ENCODE results near the gene AKT1S1.

The AKT1S1 gene

GRCh38 chr19:49872245-49873128 is 4.7 kb downstream of the AKT1S1 start:
- no peak overlapping the region for H3K4me3 ChIP-seq (ENCODE audit: low read length)
- H3K9ac ChIP-seq (ENCODE audit: low read depth, low read length), result no peak overlapping the region
- WGBS, result 93% methylated on average over 27 of the region's 27 CpGs
- H3K4me1 ChIP-seq (ENCODE audit: insufficient read depth, low read length), result peaks cover 11% of the 10 kb centered on the region; the same call in 1 of the 2 replicates
- H3K36me3 ChIP-seq (ENCODE audit: insufficient read depth, low read length), result peaks cover 4% of the 10 kb centered on the region; the same call in 1 of the 2 replicates
- H3K9me3 ChIP-seq (ENCODE audit: insufficient read depth, low read depth, low read length), result no peaks in the 10 kb centered on the region
- H3K27me3 ChIP-seq (ENCODE audit: insufficient read depth, low read length), result no peaks in the 10 kb centered on the region
- H3K27ac ChIP-seq (ENCODE audit: low read depth, low read length), result no peak overlapping the region

GRCh38 chr19:49871349-49871985 is 5.7 kb downstream of the AKT1S1 start:
- WGBS, result 94% methylated on average over 17 of the region's 17 CpGs

GRCh38 chr19:49870309-49870901 is 6.8 kb downstream of the AKT1S1 start:
- no peaks in the 10 kb centered on the region for H3K9me3 ChIP-seq (ENCODE audit: insufficient read depth, low read depth, low read length)
- peak overlapping the region; percentile 64 for H3K9ac ChIP-seq (ENCODE audit: low read depth, low read length)
- H3K27me3 ChIP-seq (ENCODE audit: insufficient read depth, low read length), result no peaks in the 10 kb centered on the region
- 89% methylated on average over 15 of the region's 15 CpGs for WGBS
- peaks cover 4% of the 10 kb centered on the region; the same call in 1 of the 2 replicates for H3K36me3 ChIP-seq (ENCODE audit: insufficient read depth, low read length)
- H3K27ac ChIP-seq (ENCODE audit: low read depth, low read length), result peak overlapping the region; percentile 73; the same call in 1 of the 2 replicates
- peaks cover 8% of the 10 kb centered on the region; the same call in 1 of the 2 replicates for H3K4me1 ChIP-seq (ENCODE audit: insufficient read depth, low read length)
- H3K4me3 ChIP-seq (ENCODE audit: low read length), result peak overlapping the region; percentile 58

More at GRCh38 chr19:49871349-49871985, 5.7 kb downstream of the AKT1S1 start:
- no peak overlapping the region for H3K9ac ChIP-seq (ENCODE audit: low read depth, low read length)
- peaks cover 4% of the 10 kb centered on the region; the same call in 1 of the 2 replicates for H3K36me3 ChIP-seq (ENCODE audit: insufficient read depth, low read length)
- H3K27ac ChIP-seq (ENCODE audit: low read depth, low read length), result no peak overlapping the region
- no peaks in the 10 kb centered on the region for H3K9me3 ChIP-seq (ENCODE audit: insufficient read depth, low read depth, low read length)
- no peaks in the 10 kb centered on the region for H3K27me3 ChIP-seq (ENCODE audit: insufficient read depth, low read length)
- H3K4me1 ChIP-seq (ENCODE audit: insufficient read depth, low read length), result peaks cover 11% of the 10 kb centered on the region; the same call in 1 of the 2 replicates
- no peak overlapping the region for H3K4me3 ChIP-seq (ENCODE audit: low read length)

GRCh38 chr19:49869484-49870308 is 7.5 kb downstream of the AKT1S1 start:
- H3K27ac ChIP-seq (ENCODE audit: low read depth, low read length), result peak overlapping the region; percentile 73

GRCh38 chr19:49869009-49869483 is 8.1 kb downstream of the AKT1S1 start:
- Histone ChIP-seq H3K27ac (ENCODE audit: low read depth, low read length) (peak overlapping the region; percentile 21; the same call in 1 of the 2 replicates), H3K9ac (ENCODE audit: low read depth, low read length) (no peak overlapping the region), H3K27me3 (ENCODE audit: insufficient read depth, low read length) (no peaks in the 10 kb centered on the region), H3K4me1 (ENCODE audit: insufficient read depth, low read length) (peaks cover 6% of the 10 kb centered on the region; the same call in 1 of the 2 replicates), H3K9me3 (ENCODE audit: insufficient read depth, low read depth, low read length) (no peaks in the 10 kb centered on the region), H3K4me3 (ENCODE audit: low read length) (peak overlapping the region; percentile 53), H3K36me3 (ENCODE audit: insufficient read depth, low read length) (peaks cover 15% of the 10 kb centered on the region)
- 11% methylated on average over 15 of the region's 15 CpGs for WGBS

More at GRCh38 chr19:49869484-49870308, 7.5 kb downstream of the AKT1S1 start:
- no peaks in the 10 kb centered on the region for H3K27me3 ChIP-seq (ENCODE audit: insufficient read depth, low read length)
- H3K9me3 ChIP-seq (ENCODE audit: insufficient read depth, low read depth, low read length), result no peaks in the 10 kb centered on the region
- H3K4me1 ChIP-seq (ENCODE audit: insufficient read depth, low read length), result peaks cover 6% of the 10 kb centered on the region; the same call in 1 of the 2 replicates
- H3K36me3 ChIP-seq (ENCODE audit: insufficient read depth, low read length), result peaks cover 8% of the 10 kb centered on the region
- peak overlapping the region; percentile 58 for H3K4me3 ChIP-seq (ENCODE audit: low read length)
- 3% methylated on average over 67 of the region's 67 CpGs for WGBS
- H3K9ac ChIP-seq (ENCODE audit: low read depth, low read length), result peak overlapping the region; percentile 64

GRCh38 chr19:49866933-49867782 is 10.0 kb downstream of the AKT1S1 start, which contains the start of gene PNKP:
Gene PNKP (minus strand): TSS chr19:49867576. CDS start chr19:49867204, 372 bp downstream.
- peak within 1 kb of the TSS; percentile 80 for H3K9ac ChIP-seq (ENCODE audit: low read depth, low read length)
- no peaks in the 10 kb centered on the region for H3K9me3 ChIP-seq (ENCODE audit: insufficient read depth, low read depth, low read length)
- WGBS, result under 1% methylated on average over 65 of the region's 65 CpGs
- H3K36me3 ChIP-seq (ENCODE audit: insufficient read depth, low read length), result peaks cover 29% of the 10 kb centered on the region
- H3K4me1 ChIP-seq (ENCODE audit: insufficient read depth, low read length), result peaks cover 6% of the 10 kb centered on the region; the same call in 1 of the 2 replicates
- H3K4me3 ChIP-seq (ENCODE audit: low read length), result peak within 1 kb of the TSS; percentile 87
- peak within 1 kb of the TSS; percentile 92 for H3K27ac ChIP-seq (ENCODE audit: low read depth, low read length)
- H3K27me3 ChIP-seq (ENCODE audit: insufficient read depth, low read length), result no peaks in the 10 kb centered on the region

GRCh38 chr19:49864890-49865289 is 12.3 kb downstream of the AKT1S1 start:
- Histone ChIP-seq H3K4me1 (ENCODE audit: insufficient read depth, low read length) (0 out of 2 replicates have a peak, but pooled peaks cover 2% of the 10 kb centered on the region), H3K9ac (ENCODE audit: low read depth, low read length) (no peak overlapping the region), H3K27ac (ENCODE audit: low read depth, low read length) (no peak overlapping the region), H3K4me3 (ENCODE audit: low read length) (no peak overlapping the region), H3K9me3 (ENCODE audit: insufficient read depth, low read depth, low read length) (no peaks in the 10 kb centered on the region), H3K27me3 (ENCODE audit: insufficient read depth, low read length) (no peaks in the 10 kb centered on the region), H3K36me3 (ENCODE audit: insufficient read depth, low read length) (peaks cover 46% of the 10 kb centered on the region)
- 95% methylated on average over 13 of the region's 13 CpGs for WGBS

- H3K9me3 ChIP-seq (ENCODE audit: insufficient read depth, low read depth, low read length), result no peaks in the 10 kb centered on the region
- peaks cover 53% of the 10 kb centered on the region for H3K36me3 ChIP-seq (ENCODE audit: insufficient read depth, low read length)
- H3K27me3 ChIP-seq (ENCODE audit: insufficient read depth, low read length), result no peaks in the 10 kb centered on the region
- H3K9ac ChIP-seq (ENCODE audit: low read depth, low read length), result no peak overlapping the region
- no peak overlapping the region for H3K4me3 ChIP-seq (ENCODE audit: low read length)
- H3K27ac ChIP-seq (ENCODE audit: low read depth, low read length), result no peak overlapping the region
- WGBS, result 96% methylated on average over 17 of the region's 17 CpGs
- 0 out of 2 replicates have a peak, but pooled peaks cover 2% of the 10 kb centered on the region for H3K4me1 ChIP-seq (ENCODE audit: insufficient read depth, low read length)
These were observed 13.2 kb downstream of the AKT1S1 start for GRCh38 chr19:49863935-49864320.

GRCh38 chr19:49863254-49863934 is 13.8 kb downstream of the AKT1S1 start:
- Histone ChIP-seq H3K27ac (ENCODE audit: low read depth, low read length) (no peak overlapping the region), H3K9ac (ENCODE audit: low read depth, low read length) (no peak overlapping the region), H3K27me3 (ENCODE audit: insufficient read depth, low read length) (no peaks in the 10 kb centered on the region)

More at GRCh38 chr19:49863254-49863934, 13.8 kb downstream of the AKT1S1 start:
- Histone ChIP-seq H3K4me3 (ENCODE audit: low read length) (no peak overlapping the region), H3K4me1 (ENCODE audit: insufficient read depth, low read length) (0 out of 2 replicates have a peak, but pooled peaks cover 2% of the 10 kb centered on the region), H3K9me3 (ENCODE audit: insufficient read depth, low read depth, low read length) (no peaks in the 10 kb centered on the region), H3K36me3 (ENCODE audit: insufficient read depth, low read length) (peaks cover 58% of the 10 kb centered on the region)
- WGBS, result 91% methylated on average over 24 of the region's 24 CpGs

All from HUES64 (cell line).